Muscle of leg (tissue), 11 donors: ENCODE results near the gene CERT1. TPM values are rescaled to one million over a fixed set of nuclear protein-coding genes. Genes with fewer than 3 reads are reported as not detected.

ENCODE experiments used
- DNase-seq: peaks from one replicate; pipeline ENCODE4 v3.0.0; 2013
- H3K27ac ChIP-seq: one replicate; pipeline ENCODE4 v1.5.1; 2013; ENCODE audit warnings: mild to moderate bottlenecking, low read length, control low read depth
- H3K27me3 ChIP-seq: one replicate; pipeline ENCODE4 v1.6.1; 2013; ENCODE audit warnings: low read length; ENCODE audit not compliant: control insufficient read depth, insufficient read depth
- H3K36me3 ChIP-seq: one replicate; pipeline ENCODE4 v1.6.1; 2013; ENCODE audit warnings: low read length; ENCODE audit not compliant: control insufficient read depth, insufficient read depth
- H3K4me1 ChIP-seq: one replicate; pipeline ENCODE4 v1.6.1; 2013; ENCODE audit warnings: low read length; ENCODE audit not compliant: control insufficient read depth, insufficient read depth
- H3K4me3 ChIP-seq: one replicate; pipeline ENCODE4 v1.5.1; 2013; ENCODE audit warnings: low read length, control low read depth
- H3K9me3 ChIP-seq: replicated peaks from 2 replicates; pipeline ENCODE4 v1.6.1; 2013; ENCODE audit warnings: low read depth, low read length; ENCODE audit not compliant: control insufficient read depth
- WGBS: methylation state at CpG from one replicate; pipeline ENCODE4 v1.1.5; 2013; ENCODE audit warnings: missing lambda C conversion rate; ENCODE audit not compliant: insufficient coverage; 5-methylcytosine and 5-hydroxymethylcytosine counted together
- polyA plus RNA-seq, 8 donors: library from polyadenylated mRNA; unstranded; fragments of 120-200 nt; gene quantifications; one replicate each; pipeline versions ENCODE4 v1.2.1 to v1.2.3, GENCODE V29; 2013; ENCODE audit warnings: inconsistent platforms in 1 of 8, low replicate concordance in 1 of 8; ENCODE audit not compliant: insufficient read length in 8 of 8, insufficient read depth in 1 of 8
- total RNA-seq: library from RNA; stranded (reverse); fragments of 120-200 nt; gene quantifications from one replicate; pipeline ENCODE4 v1.2.4, GENCODE V29; 2013

The CERT1 gene
- total and polyA plus RNA-seq, 9 donors, result 19.6 to 37.5 (median 31.7) TPM

DNA sequence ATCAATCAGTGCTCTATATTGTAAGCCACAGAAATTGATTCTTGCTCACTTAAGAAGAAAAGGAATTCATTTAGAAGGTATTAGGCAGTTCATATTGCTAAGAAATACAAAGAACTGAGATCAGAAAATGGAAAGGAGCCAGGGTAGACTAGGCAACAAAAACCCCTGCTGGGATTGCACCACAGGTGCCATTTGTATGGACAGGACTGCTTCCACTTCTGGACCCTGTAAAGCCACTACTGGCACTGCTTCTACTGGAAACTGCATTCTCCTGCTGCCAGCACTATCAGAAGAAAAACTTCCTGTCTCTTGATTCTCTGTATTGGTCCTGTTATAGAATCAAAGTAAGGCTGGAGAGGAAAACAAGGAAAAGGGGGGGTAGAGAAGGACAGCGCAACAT lies 45.9 kb downstream of the CERT1 start:
- Histone ChIP-seq H3K4me3 (no peak overlapping the region), H3K27me3 (no peaks in the 10 kb centered on the region), H3K9me3 (peaks cover 22% of the 10 kb centered on the region), H3K27ac (no peak overlapping the region), H3K4me1 (no peaks in the 10 kb centered on the region), H3K36me3 (no peaks in the 10 kb centered on the region)
- DNase-seq, result peak; percentile 9
- WGBS, result no CpG with 5 or more reads among the region's 1 CpG

DNA sequence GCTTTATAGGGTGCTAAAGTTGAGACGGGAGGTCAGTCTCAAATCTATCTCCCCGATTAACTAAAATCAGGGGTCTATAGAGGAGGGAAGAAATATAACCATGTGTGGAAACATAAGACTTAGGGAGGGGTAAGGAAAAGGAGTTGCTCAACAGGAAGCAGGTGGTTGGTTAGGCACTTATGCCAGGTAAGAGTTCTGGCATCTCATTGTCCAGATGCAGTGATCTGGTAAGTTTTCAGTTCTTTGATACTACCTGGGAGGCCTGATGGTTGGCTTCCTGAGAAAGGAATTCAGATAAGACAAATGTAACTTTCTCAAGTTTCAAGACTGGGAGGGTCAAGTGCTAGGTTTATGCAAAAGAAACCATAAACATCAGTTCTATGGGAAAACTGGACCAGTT lies 47.7 kb downstream of the CERT1 start:
- H3K4me3 ChIP-seq, result no peak overlapping the region
- H3K36me3 ChIP-seq, result no peaks in the 10 kb centered on the region
- no peaks in the 10 kb centered on the region for H3K4me1 ChIP-seq
- peaks cover 9% of the 10 kb centered on the region for H3K9me3 ChIP-seq
- no peak for DNase-seq
- no peaks in the 10 kb centered on the region for H3K27me3 ChIP-seq
- H3K27ac ChIP-seq, result no peak overlapping the region
- WGBS, result no CpG with 5 or more reads among the region's 2 CpGs

DNA sequence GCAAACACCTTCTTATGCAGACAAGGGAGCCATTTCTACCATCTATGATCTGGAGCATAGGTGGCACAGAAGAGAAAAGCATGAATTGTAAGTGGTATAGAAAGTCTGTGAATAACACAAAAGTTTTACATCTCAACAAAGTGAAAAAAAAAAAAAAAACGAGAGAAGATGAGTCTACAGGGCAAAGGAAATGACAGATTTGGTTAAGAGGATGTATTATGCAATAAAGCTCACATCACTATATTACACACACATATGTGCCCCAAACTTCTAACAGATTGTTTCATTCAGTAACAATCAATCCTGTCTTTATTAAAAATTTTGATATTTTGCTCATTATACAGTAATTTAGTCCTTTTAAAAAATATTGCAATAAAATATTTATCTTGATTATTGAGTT lies 49.8 kb downstream of the CERT1 start:
- no peaks in the 10 kb centered on the region for H3K4me1 ChIP-seq
- DNase-seq, result no peak
- no peak overlapping the region for H3K4me3 ChIP-seq
- no CpG with 5 or more reads among the region's 1 CpG for WGBS
- H3K36me3 ChIP-seq, result no peaks in the 10 kb centered on the region
- no peaks in the 10 kb centered on the region for H3K27me3 ChIP-seq
- no peak overlapping the region for H3K27ac ChIP-seq
- H3K9me3 ChIP-seq, result peaks cover 2% of the 10 kb centered on the region

DNA sequence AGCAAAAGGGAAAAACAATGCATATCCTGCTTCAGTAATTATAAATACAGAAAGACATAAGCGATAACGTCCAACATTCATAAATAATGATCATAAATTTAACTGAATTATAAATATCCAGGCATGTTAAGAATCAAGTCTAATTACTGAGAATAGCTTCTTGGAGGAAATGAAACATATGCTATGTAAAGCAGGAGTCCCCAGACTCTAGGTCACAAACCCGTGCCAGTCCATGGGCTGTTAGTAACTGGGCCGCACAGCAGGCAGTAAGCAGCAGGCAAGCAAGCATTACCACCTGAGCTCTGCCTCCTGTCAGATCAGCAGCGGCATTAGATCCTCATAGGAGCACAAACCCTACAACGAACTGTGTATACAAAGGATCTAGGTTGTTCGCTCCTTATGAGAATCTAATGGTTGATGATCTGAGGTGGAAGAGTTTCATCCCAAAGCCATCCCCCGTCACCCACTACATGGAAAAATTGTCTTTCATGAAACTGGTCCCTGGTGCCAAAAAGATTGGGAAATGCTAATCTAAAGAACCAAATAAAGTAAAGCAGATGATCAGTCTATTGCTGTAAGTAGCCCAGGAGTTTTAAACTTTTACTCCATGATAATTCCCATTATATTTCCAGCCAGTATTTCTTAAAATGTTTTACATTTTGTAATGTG lies 50.4 kb downstream of the CERT1 start:
- no peak overlapping the region for H3K27ac ChIP-seq
- no peak for DNase-seq
- H3K4me3 ChIP-seq, result no peak overlapping the region
- H3K9me3 ChIP-seq, result peaks cover 2% of the 10 kb centered on the region
- no peaks in the 10 kb centered on the region for H3K36me3 ChIP-seq
- 71% methylated on average over 2 of the region's 8 CpGs for WGBS
- H3K4me1 ChIP-seq, result no peaks in the 10 kb centered on the region
- H3K27me3 ChIP-seq, result no peaks in the 10 kb centered on the region

DNA sequence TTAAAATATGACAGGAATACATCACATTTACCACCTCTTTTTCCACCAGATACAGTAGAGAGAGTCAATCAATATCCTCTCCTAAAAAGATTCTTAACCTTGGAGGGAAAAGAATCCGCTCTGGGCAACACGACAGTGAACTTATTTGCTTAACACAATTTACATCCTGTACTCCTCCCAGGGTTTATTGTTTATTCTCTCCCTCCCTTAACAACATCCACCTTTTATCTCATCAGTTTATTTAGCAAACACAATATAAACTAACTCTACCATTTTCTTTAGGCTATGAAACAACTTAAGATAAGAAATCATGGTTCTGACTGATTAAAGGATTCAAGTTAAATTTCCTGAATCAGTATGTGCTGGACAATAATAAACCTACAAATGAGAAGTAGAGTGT lies 50.9 kb downstream of the CERT1 start:
- DNase-seq, result no peak
- Histone ChIP-seq H3K36me3 (no peaks in the 10 kb centered on the region), H3K27ac (no peak overlapping the region), H3K9me3 (peaks cover 2% of the 10 kb centered on the region), H3K27me3 (no peaks in the 10 kb centered on the region), H3K4me3 (no peak overlapping the region), H3K4me1 (no peaks in the 10 kb centered on the region)
- WGBS, result no CpG with 5 or more reads among the region's 2 CpGs

DNA sequence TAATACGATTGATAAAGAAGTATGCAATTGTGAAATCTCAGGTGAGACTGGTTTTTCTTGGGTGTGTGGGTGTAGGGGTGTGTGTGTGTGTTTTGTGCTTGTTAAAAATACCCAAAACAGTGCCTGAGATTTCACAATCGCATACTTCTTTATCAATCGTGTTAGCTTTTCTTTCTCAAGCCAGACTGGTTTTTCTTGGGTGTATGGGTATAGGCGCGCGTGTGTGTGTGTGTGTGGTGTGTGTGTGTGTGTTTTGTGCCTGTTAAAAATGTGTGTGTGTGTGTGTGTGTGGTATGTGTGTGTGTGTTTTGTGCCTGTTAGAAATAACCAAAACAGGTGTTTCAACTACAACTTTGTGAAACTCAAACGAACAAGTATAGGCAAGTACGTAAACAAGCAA lies 53.7 kb downstream of the CERT1 start:
- H3K36me3 ChIP-seq, result peaks cover 7% of the 10 kb centered on the region
- no peak overlapping the region for H3K4me3 ChIP-seq
- no peaks in the 10 kb centered on the region for H3K27me3 ChIP-seq
- no peak for DNase-seq
- H3K9me3 ChIP-seq, result no peaks in the 10 kb centered on the region
- WGBS, result 97% methylated on average over 5 of the region's 8 CpGs
- H3K4me1 ChIP-seq, result no peaks in the 10 kb centered on the region
- H3K27ac ChIP-seq, result no peak overlapping the region

DNA sequence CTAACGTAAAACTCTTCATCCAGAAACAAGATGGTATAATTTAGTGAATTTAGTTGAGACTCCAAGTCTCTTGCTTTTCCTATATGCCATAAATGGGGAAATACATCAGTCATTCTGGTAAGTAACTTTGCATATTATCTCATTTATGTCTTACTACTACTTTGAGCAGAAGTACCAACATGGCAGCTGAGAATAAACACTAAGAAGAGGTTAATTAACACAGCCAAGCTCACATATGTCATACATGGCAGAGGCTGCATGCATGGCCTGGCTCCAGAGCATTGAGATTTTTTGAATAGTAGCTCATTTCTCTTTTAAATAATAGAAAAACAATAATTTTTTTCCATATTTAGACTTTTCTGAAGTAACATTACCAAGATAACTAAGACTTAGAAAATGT lies 54.3 kb downstream of the CERT1 start:
- H3K27me3 ChIP-seq, result no peaks in the 10 kb centered on the region
- no peaks in the 10 kb centered on the region for H3K9me3 ChIP-seq
- no peaks in the 10 kb centered on the region for H3K4me1 ChIP-seq
- no peak overlapping the region for H3K4me3 ChIP-seq
- H3K27ac ChIP-seq, result no peak overlapping the region
- peaks cover 7% of the 10 kb centered on the region for H3K36me3 ChIP-seq
- no CpG with 5 or more reads among the region's 1 CpG for WGBS
- no peak for DNase-seq

DNA sequence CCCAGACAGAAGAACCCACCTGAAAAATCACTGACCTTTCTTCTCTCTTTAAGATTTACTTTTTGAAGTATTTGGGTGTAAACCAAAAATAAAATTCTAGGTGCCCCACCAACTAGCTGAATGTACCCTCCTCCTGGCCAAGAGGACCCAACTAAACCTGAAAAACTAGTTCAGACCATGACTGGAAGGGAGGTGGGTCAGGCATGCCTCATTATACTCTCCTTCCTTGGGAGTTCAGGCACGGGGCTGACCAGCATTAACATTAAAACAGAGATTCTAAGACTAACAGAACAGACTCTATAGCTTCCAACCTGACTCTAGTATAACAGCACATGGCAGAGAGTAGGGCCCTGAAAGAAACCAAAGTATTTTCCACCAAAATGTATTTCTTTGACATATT lies 61.4 kb downstream of the CERT1 start:
- Histone ChIP-seq H3K27me3 (no peaks in the 10 kb centered on the region), H3K27ac (no peak overlapping the region), H3K4me3 (no peak overlapping the region), H3K9me3 (peaks cover 17% of the 10 kb centered on the region), H3K4me1 (no peaks in the 10 kb centered on the region), H3K36me3 (peaks cover 7% of the 10 kb centered on the region)
- no CpG with 5 or more reads among the region's 1 CpG for WGBS
- no peak for DNase-seq

DNA sequence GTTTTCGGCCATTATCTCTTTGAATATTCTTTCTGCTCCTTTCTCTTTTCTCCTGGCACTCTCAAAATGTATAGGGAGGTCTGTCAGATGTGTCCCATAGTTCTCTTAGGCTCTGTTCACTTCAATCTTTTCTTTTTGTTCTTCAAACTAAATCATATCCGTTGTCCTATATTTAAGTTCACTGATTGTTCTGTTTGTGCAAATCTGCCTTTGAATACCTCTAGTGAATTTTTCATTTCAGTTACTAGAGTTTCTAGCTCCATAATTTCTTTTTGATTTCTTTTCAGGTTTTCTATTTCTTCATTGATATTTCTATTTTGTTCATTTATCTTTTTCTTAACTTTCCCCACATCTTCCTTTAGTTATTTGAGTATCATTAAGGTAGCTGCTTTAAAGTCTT lies 65.4 kb downstream of the CERT1 start:
- Histone ChIP-seq H3K4me3 (no peak overlapping the region), H3K36me3 (no peaks in the 10 kb centered on the region), H3K4me1 (no peaks in the 10 kb centered on the region), H3K27ac (no peak overlapping the region), H3K27me3 (no peaks in the 10 kb centered on the region), H3K9me3 (peaks cover 27% of the 10 kb centered on the region)
- no CpG with 5 or more reads among the region's 2 CpGs for WGBS
- no peak for DNase-seq

DNA sequence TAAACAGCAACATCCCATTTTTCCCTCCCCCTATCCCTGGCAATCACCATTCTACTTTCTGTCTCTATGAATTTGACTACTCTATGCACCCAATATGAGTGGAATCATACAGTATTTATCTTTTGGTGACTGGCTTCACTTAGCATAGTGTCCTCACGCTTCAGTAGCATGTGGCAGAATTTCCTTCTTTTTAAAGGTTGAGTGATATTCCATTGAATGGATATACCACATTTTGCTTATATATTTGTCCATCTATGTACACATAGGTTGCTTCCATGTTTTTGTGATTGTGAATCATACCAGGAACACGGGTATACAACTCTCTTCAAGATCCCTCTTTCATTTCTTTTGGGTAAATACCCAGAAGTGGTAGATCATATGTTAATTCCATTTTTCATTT lies 69.9 kb downstream of the CERT1 start:
- no peak for DNase-seq
- no CpG with 5 or more reads among the region's 2 CpGs for WGBS
- H3K36me3 ChIP-seq, result no peaks in the 10 kb centered on the region

DNA sequence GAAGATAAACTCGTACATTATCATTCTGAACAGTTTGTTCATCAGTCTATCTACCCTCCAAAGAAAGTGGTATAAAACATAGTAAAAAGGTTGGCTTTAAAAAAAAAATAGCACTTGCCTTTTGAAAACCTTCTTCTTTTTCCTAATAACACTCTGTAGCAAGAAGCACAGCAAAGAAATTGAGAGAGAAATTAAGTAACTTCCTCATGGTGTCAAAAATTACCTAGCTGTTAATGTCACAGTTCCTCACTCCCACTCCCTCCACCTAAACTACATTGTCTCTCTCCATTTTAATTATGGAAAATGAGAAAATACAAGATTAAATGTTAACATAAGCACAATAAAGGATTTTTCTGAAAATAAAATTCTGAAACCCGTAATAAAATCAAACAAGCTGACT lies 72.2 kb downstream of the CERT1 start:
- H3K4me1 ChIP-seq, result no peaks in the 10 kb centered on the region
- no peak overlapping the region for H3K27ac ChIP-seq
- no peak overlapping the region for H3K4me3 ChIP-seq
- peaks cover 3% of the 10 kb centered on the region for H3K36me3 ChIP-seq
- no peaks in the 10 kb centered on the region for H3K27me3 ChIP-seq
- no peak for DNase-seq
- WGBS, result no CpG with 5 or more reads among the region's 2 CpGs
- H3K9me3 ChIP-seq, result peaks cover 10% of the 10 kb centered on the region

More for the DNA sequence above, 69.9 kb downstream of the CERT1 start:
- Histone ChIP-seq H3K27ac (no peak overlapping the region), H3K4me3 (no peak overlapping the region), H3K9me3 (peaks cover 21% of the 10 kb centered on the region), H3K4me1 (no peaks in the 10 kb centered on the region), H3K27me3 (no peaks in the 10 kb centered on the region)
